Stimulated activated CD8-positive, alpha-beta memory T cell treated with anti-CD3 and anti-CD28 coated beads, Interleukin-7, amount 100 ng/mL, for 48 hours (primary cell): Measurements from ENCODE around the gene KRTAP9-4.
"Not testable (repeated sequence)": the region's sequence is repeated elsewhere in the genome, so short reads cannot be mapped to it uniquely, and the experiment has no call there.

Experiments
- DNase-seq, 2 donors: peaks; one replicate each; pipeline ENCODE4 v3.0.0-alpha.2; 2020; ENCODE audit warnings: low read depth in 1 of 2; ENCODE audit errors: extremely low read depth in 1 of 2

KRTAP9-4 gene, protein sequence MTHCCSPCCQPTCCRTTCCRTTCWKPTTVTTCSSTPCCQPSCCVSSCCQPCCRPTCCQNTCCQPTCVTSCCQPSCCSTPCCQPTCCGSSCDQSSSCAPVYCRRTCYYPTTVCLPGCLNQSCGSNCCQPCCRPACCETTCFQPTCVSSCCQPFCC

GRCh38 chr17:41249637-41250240 is at the start of gene KRTAP9-4:
Gene KRTAP9-4, plus strand, starts transcription at chr17:41249687. Its CDS starts 34 bp downstream, at chr17:41249721.
- not testable (repeated sequence) for DNase-seq

DNA sequence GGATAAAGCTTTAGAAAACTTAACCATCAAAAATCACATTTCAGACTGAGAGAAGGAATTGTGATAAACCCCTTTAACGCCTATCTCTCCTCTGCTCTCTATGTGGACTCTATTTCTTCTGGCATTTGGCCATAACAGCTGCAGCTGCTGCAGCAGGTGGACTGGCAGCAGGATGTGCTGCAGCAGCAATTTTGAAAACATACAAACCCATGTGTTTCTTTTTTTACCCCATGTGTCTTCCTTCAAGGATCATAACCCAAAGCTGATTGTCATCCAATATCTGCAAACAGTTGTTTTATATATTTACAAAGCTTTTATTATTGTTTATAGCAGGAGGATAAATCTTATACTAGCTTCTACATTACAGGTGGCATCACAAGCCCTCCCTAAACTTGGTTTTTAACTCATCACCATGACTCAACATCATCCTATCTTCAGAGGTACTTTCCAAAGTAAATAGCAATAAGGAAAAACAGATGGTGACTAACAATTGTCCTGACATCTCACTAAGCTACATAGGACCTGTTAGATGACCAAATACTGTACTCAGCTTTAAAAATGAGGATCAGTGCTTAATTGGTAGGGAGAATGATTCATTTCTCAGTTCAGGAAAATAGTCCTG is 37.5 kb upstream of the KRTAP9-4 start:
- no peak for DNase-seq

GRCh38 chr17:41212524-41213169 is 36.8 kb upstream of the KRTAP9-4 start:
- DNase-seq: no peak

DNA sequence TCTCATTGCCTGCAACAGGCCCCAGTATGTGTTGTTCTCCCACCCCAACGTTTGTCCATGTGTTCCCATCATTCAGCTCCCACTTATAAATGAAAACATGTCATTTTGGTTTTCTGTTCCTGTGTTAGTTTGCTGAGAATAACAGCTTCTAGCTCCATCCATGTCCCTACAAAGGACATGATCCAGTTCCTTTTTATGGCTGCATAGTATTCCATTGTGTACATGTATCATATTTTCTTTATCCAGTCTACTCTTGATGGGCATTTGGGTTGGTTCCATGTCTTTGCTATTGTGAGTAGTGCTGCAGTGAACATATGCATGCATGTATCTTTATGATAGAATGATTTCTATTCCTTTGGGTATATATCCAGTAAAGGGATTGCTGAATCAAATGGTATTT is 33.8 kb upstream of the KRTAP9-4 start:
- no peak for DNase-seq

- DNase-seq: no peak
These were observed 25.7 kb upstream of the KRTAP9-4 start for GRCh38 chr17:41223821-41224220.

DNA sequence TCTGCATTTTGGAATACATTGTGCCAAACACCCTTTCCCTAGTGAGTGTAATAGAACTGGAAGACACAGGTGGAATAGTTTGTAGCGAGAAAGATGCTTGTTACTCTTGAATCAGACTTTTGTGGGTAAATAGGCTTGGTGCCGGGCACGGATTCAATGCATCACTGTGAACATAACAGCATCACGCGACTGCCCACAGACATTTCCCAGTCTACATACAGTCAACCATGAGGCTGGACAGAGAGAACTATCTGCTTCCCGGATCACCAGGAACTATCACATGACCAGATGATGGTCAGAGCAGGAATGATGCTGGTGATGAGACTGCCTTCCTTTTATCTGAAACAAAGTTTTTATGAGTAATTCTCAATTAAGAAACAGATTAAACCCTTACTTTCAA is 23.4 kb upstream of the KRTAP9-4 start:
- DNase-seq: no peak

DNA sequence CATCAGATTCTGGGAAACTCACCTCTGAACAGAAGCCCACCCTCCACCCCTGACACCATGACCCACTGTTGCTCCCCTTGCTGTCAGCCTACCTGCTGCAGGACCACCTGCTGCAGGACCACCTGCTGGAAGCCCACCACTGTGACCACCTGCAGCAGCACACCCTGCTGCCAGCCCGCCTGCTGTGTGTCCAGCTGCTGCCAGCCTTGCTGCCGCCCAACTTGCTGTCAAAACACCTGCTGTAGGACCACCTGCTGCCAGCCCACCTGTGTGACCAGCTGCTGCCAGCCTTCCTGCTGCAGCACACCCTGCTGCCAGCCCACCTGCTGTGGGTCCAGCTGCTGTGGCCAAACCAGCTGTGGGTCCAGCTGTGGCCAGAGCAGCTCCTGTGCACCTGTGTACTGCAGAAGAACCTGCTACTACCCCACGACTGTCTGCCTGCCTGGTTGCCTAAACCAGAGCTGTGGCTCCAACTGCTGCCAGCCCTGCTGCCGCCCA is 22.8 kb upstream of the KRTAP9-4 start, which contains the start of gene KRTAP9-2:
KRTAP9-2 (plus strand) TSS at position 51 of the 498 bp plus-strand sequence; CDS start at position 58, 7 bp downstream.
- not testable (repeated sequence) for DNase-seq

DNA sequence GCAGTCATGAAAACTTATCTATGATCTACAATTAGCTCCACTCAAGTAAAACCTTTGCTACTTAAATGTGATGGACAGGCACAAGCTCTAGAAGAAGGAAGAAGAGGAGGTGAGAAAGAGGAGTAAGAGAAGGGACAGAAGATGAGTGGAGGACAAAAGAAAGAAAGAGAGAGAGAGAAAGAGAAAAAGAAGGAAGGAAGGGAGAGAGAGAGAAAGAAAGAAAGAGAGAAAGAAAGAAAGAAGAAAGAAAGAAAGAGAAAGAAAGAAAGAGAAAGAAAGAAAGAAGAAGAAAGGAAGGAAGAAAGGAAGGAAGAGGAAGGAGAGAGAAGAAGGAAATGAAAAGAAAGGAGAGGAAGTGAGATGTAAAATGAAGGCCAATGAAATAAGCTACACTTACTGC is 19.4 kb upstream of the KRTAP9-4 start:
- no peak for DNase-seq

DNA sequence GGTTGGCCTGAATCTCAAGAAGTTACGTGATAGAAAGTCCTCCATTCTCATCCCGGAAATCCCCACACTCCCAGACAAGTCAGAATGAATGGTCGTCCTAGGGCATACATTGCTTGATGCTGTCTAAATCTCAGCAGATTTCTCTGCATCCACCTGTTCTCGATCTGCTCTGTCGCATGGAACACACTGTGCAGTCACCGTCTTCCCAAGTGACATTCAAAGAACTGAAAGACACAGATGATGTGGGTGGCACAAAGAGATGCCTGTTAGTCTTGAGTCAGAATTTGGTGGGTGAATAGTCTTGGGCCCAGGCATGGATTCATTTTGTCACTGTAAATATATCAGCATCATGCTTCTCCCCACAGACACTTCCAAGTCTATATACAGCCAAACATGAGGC is 17.8 kb upstream of the KRTAP9-4 start:
- DNase-seq: no peak

- DNase-seq: not testable (repeated sequence)
These were observed 16.9 kb upstream of the KRTAP9-4 start, which contains the start of gene KRTAP9-3 for GRCh38 chr17:41232399-41233105. Gene KRTAP9-3, plus strand, starts transcription at chr17:41232449. Its CDS starts 53 bp downstream, at chr17:41232502.

- DNase-seq: not testable (repeated sequence)
These were observed 12.4 kb upstream of the KRTAP9-4 start for GRCh38 chr17:41237116-41237515.

- not testable (repeated sequence) for DNase-seq
These were observed 11.5 kb upstream of the KRTAP9-4 start, which contains the start of gene KRTAP9-8 for GRCh38 chr17:41237949-41238437. Gene KRTAP9-8, plus strand, starts transcription at chr17:41237999. Its CDS starts 53 bp downstream, at chr17:41238052.

DNA sequence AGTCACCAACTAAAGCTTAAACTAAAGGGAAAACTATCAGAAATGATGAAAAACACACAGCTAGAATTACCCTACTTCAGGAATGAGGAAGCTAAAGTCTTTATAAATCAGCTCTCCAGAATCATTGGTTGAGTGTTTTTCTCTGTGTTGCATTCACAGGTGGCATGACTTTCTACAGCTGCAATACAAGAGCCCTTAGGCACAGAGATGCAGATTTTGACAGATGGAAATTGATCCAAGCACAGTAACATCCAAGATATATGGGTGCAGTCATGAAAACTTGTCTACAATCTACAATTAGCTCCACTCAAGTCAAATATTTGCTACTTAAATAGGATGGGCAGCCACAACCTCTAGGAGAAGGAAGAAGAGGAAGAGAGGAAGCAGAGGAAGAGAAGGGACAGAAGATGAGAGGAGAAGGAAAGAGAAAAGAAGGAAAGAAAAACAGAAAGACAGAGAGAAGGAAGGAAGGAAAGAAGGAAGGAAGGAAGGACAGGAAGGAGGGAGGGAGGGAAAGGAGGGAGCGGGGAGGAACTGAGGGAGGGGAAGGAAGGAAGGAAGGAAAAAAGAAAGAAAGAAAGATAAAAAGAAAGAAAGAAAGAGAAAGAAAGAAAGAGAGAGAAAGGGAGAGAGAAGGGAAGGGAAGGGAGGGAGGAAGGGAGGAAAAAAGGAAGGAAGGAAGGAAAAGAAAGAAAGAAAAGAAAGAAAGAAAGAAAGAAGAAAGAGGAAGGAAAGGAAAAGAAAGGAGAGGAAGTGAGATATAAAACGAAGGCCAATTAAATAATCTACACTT is 2.3 kb upstream of the KRTAP9-4 start:
- not testable (repeated sequence) for DNase-seq

- DNase-seq: no peak
These were observed 1.8 kb downstream of the KRTAP9-4 start for GRCh38 chr17:41251261-41251660.

DNA sequence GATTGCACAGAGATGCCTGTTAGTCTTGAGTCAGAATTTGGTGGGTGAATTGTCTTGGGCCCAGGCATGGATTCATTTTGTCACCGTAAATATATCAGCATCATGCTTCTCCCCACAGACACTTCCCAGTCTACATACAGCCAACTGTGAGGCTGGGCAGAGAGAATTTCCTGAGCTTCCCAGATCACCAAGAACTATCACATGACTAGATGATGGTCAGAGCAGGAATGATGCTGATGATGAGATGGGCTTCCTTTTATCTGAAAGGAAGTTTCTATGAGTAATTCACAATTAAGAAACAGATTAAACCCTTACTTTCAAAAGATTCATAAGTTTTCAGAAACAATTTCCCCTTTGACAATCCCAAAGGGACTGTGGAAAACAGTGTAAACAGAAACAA is 5.4 kb downstream of the KRTAP9-4 start:
- DNase-seq: no peak

DNA sequence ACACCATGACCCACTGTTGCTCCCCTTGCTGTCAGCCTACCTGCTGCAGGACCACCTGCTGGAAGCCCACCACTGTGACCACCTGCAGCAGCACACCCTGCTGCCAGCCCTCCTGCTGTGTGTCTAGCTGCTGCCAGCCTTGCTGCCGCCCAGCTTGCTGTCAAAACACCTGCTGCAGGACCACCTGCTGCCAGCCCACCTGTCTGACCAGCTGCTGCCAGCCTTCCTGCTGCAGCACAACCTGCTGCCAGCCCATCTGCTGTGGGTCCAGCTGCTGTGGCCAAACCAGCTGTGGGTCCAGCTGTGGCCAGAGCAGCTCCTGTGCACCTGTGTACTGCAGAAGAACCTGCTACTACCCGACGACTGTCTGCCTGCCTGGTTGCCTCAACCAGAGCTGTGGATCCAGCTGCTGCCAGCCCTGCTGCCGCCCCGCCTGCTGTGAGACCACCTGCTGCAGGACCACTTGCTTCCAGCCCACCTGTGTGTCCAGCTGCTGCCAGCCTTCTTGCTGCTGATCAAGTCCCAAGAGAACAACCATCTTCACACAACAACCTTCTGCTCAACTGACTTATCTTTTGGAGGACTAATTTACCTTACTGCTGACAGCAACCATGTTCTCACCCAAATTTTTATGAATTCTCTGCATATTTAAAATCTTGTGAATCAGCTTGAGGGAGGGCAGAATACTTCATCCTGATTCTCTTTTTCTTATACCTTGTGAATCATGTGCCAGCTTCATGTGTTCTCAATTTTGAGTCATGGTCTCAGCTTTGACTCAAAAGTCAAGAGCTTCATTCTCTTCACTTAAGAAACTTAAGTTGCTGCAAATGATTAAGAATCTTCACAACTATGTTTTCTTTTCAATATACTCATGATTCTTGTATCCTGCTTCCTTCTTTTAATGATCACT is 6.1 kb downstream of the KRTAP9-4 start, which contains the start of gene KRTAP9-9:
KRTAP9-9 (plus strand) TSS at position 4 of the 910 bp plus-strand sequence.
- not testable (repeated sequence) for DNase-seq

DNA sequence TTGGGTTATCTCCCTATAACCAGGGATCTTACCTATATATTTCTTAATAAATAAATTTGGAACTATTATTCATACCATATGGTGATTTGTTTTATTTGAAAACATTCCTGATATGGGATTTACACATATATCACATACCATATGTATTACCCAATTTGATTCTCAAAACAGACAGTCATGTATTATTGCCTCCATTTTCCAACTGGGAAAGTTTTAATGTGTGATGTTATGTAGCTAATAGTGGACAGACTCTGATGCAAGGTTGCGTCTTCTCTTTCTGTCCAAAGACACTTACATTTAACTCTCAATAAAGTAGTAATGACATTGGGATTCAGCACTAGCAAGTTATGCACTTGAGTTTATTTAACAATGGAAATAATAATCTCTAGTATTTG is 6.8 kb downstream of the KRTAP9-4 start:
- no peak for DNase-seq

DNA sequence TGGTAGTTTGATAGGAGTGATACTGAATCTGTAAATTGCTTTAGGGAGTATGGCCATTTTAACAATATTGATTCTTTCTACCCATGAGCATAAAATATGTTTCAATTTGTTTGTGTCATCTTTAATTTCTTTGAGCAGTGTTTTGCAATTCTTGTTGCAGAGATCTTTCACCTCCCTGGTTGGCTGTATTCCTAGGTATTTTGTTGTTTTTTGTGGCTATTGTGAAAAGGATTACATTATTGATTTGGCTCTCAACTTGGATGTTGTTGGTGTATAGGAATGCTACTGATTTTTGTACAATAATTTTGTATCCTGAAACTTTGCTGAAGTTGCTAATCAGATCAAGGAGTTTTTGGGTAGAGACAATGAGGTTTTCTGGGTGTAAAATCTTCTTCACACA is 8.9 kb downstream of the KRTAP9-4 start:
- no peak for DNase-seq

GRCh38 chr17:41263212-41263611 is 13.7 kb downstream of the KRTAP9-4 start:
- DNase-seq: no peak
